Uterus (tissue), 4 donors: ENCODE results near the gene CLINT1. TPM values are rescaled to one million over a fixed set of nuclear protein-coding genes. Genes with fewer than 3 reads are reported as not detected.

Experiments
- DNase-seq, 2 donors: peaks; one replicate each; pipeline ENCODE4 v3.0.0-alpha.2; 2019 to 2020
- H3K27ac ChIP-seq, 2 donors: fragments of 200-600 bp; sonication (generic); 1 replicate in 1 of 2; 2 replicates in 1 of 2; pipeline ENCODE4 v1.5.1; 2016 to 2018
- H3K27me3 ChIP-seq, 2 donors: fragments of 200-600 bp; sonication (generic); one replicate each; pipeline ENCODE4 v1.5.1; 2018 to 2019; ENCODE audit warnings: control low read depth in 1 of 2
- H3K36me3 ChIP-seq, 2 donors: fragments of 200-600 bp; sonication (generic); one replicate each; pipeline ENCODE4 v1.5.1; 2019; ENCODE audit warnings: control low read depth in 1 of 2
- H3K4me1 ChIP-seq, 2 donors: fragments of 200-600 bp; sonication (generic); one replicate each; pipeline ENCODE4 v1.5.1; 2018 to 2019; ENCODE audit warnings: control low read depth in 1 of 2
- H3K4me3 ChIP-seq, 2 donors: fragments of 200-600 bp; sonication (generic); 1 replicate in 1 of 2; 2 replicates in 1 of 2; pipeline ENCODE4 v1.5.1; 2018 to 2019; ENCODE audit warnings: mild to moderate bottlenecking in 1 of 2
- H3K9me3 ChIP-seq, 2 donors: fragments of 200-600 bp; sonication (generic); one replicate each; pipeline ENCODE4 v1.5.1; 2019; ENCODE audit warnings: control low read depth in 1 of 2
- CTCF ChIP-seq, 4 experiments: fragments of 200-600 bp in 2 of 4; fragments of 450-650 bp in 2 of 4; sonication (generic) in 2 of 4; IDR thresholded peaks; one replicate each; pipeline ENCODE4 v1.5.1; 2016 to 2019; ENCODE audit warnings: antibody characterized with exemption in 4 of 4, mild to moderate bottlenecking in 2 of 4, moderate library complexity in 1 of 4
- POLR2A ChIP-seq, 2 donors: fragments of 450-650 bp; IDR thresholded peaks; one replicate each; pipeline ENCODE4 v1.6.1; 2016; ENCODE audit warnings: antibody characterized with exemption in 2 of 2, mild to moderate bottlenecking in 1 of 2, moderate library complexity in 1 of 2
- intact Hi-C: fragments of 100-400 bp; cut with DNase I; formaldehyde crosslinking; loops from one replicate; pipeline ENCODE4 v1.15.1; 2023; ENCODE audit warnings: low total_unique reads
- small RNA-seq: library from RNA; depleted of rRNA; stranded (forward); fragments of <200 nt; gene quantifications from one replicate; pipeline ENCODE3, GENCODE V24; 2016
- total RNA-seq, 4 donors: library from RNA; depleted of rRNA in 3 of 4; stranded (reverse); fragments of >200 nt in 3 of 4; gene quantifications; one replicate each; pipeline versions ENCODE4 v1.1.0 to v1.2.4, GENCODE V29; 2014 to 2023
- donor health status: DM: yes; HTN: yes; CAD: no.

CLINT1 gene
- total RNA-seq, 4 donors from 2014 or later: 36.6 to 96.0 (median 55.3) TPM

GRCh38 chr5:157735991-157736390 lies 123.0 kb downstream of the CLINT1 start:
- TF ChIP-seq CTCF (IDR thresholded peaks at IDR 0.05) (no peak), POLR2A (IDR thresholded peaks at IDR 0.05) (no peak)
- intact Hi-C loops: loop anchor here (10.0 kb wide), 1 partner anchor 401 kb away; no protein-coding TSS in a partner anchor
- no peak overlapping the region for H3K27ac ChIP-seq
- no peaks in the 10 kb centered on the region for H3K36me3 ChIP-seq
- H3K4me3 ChIP-seq: no peak overlapping the region
- no peaks in the 10 kb centered on the region for H3K27me3 ChIP-seq
- no peaks in the 10 kb centered on the region for H3K9me3 ChIP-seq
- DNase-seq: no peak
- H3K4me1 ChIP-seq: no peaks in the 10 kb centered on the region

Small RNA genes within 50 kb of the gene (small RNA-seq; reads per million reads assigned to genes)
- not detected for gene AC026407.1
- not detected for gene RNU6-260P

Other genes with a start within 250 kb of the CLINT1 start
- gene SOX30, start 206.7 kb downstream of the CLINT1 start, total RNA-seq: not detected
- not detected for gene C5orf52, start 187.6 kb downstream of the CLINT1 start, total RNA-seq
- gene THG1L, start 127.7 kb downstream of the CLINT1 start, total RNA-seq: 10 to 100 TPM in 3 of 4 donors, 1 to 10 TPM in 1; 6.5 to 29.2 (median 19.6) TPM
- gene LSM11, start 115.4 kb downstream of the CLINT1 start, total RNA-seq: 10 to 100 TPM in 1 of 4 donors, 1 to 10 TPM in 3; 2.8 to 14.3 (median 8.7) TPM